A673 (cell line): ENCODE data around the gene CD40LG. TPM values are rescaled to one million over a fixed set of nuclear protein-coding genes. Genes with fewer than 3 reads are reported as not detected.

Experiments used
- Bru-seq: library from RNA; stranded (reverse); fragments of 400-500 nt; gene quantifications from one replicate; lab custom pipeline; 2021; lab: Mats Ljungman, UMichigan
- BruChase-seq, 2 experiments: library from RNA; stranded (reverse); fragments of 400-500 nt; gene quantifications; one replicate each; lab custom pipeline; 2021; lab: Mats Ljungman, UMichigan
- BruUV-seq: library from RNA; stranded (reverse); fragments of 400-500 nt; replicated peaks from 2 replicates; lab custom pipeline; 2021; lab: Mats Ljungman, UMichigan
- CTCF ChIA-PET: fragments of 300-600 bp; sonication (Branson Sonifier 250); formaldehyde crosslinking; loops from one replicate; lab custom pipeline; 2022; ENCODE audit warnings: antibody characterized with exemption; lab: Charles Lee
- POLR2A ChIA-PET: fragments of 300-600 bp; sonication (Branson Sonifier 250); formaldehyde crosslinking; loops from one replicate; lab custom pipeline; 2022; ENCODE audit warnings: antibody characterized with exemption; ENCODE audit not compliant: low non-redundant PET; lab: Charles Lee
- DNase-seq: peaks from one replicate; pipeline ENCODE4 v3.0.0-alpha.2; 2015; ENCODE audit warnings: low spot score
- H3K27ac ChIP-seq: fragments of 200-600 bp; sonication (generic); 2 replicates; pipeline ENCODE4 v1.5.1; 2016; ENCODE audit warnings: mixed run types, low read depth, mild to moderate bottlenecking, mixed read lengths, antibody characterized with exemption, low read length; ENCODE audit not compliant: poor library complexity, severe bottlenecking
- H3K27me3 ChIP-seq: fragments of 200-600 bp; sonication (generic); replicated peaks from 2 replicates; pipeline ENCODE4 v1.6.1; 2017; ENCODE audit warnings: mixed run types, low read depth, mild to moderate bottlenecking, mixed read lengths, antibody characterized with exemption, low read length; ENCODE audit not compliant: insufficient read depth, poor library complexity
- H3K36me3 ChIP-seq: fragments of 200-600 bp; sonication (generic); 2 replicates; pipeline ENCODE4 v1.6.1; 2016; ENCODE audit warnings: mixed run types, mild to moderate bottlenecking, mixed read lengths, antibody characterized with exemption, low read length; ENCODE audit not compliant: insufficient read depth, poor library complexity, severe bottlenecking
- H3K4me1 ChIP-seq: fragments of 200-600 bp; sonication (generic); 2 replicates; pipeline ENCODE4 v1.6.1; 2017; ENCODE audit warnings: mixed run types, mild to moderate bottlenecking, mixed read lengths, antibody characterized with exemption, low read length; ENCODE audit not compliant: insufficient read depth, poor library complexity, severe bottlenecking
- H3K4me3 ChIP-seq: fragments of 200-600 bp; sonication (generic); 2 replicates; pipeline ENCODE4 v1.5.1; 2016; ENCODE audit warnings: low read depth, mixed run types, mild to moderate bottlenecking, mixed read lengths, low read length; ENCODE audit not compliant: poor library complexity, severe bottlenecking
- H3K9me3 ChIP-seq: fragments of 200-600 bp; sonication (generic); 2 replicates; pipeline ENCODE4 v1.6.1; 2016; ENCODE audit warnings: mixed run types, low read depth, mild to moderate bottlenecking, mixed read lengths, antibody characterized with exemption, low read length; ENCODE audit not compliant: poor library complexity, severe bottlenecking
- CTCF ChIP-seq: fragments of 300-800, 200-600 bp; sonication (generic); conservative IDR thresholded peaks from 2 replicates; pipeline ENCODE4 v1.5.1; 2017; ENCODE audit warnings: low read depth, mild to moderate bottlenecking, antibody characterized with exemption, low read length, moderate library complexity, mixed read lengths
- EZH2 ChIP-seq: fragments of 200-600 bp; sonication (generic); IDR thresholded peaks from 2 replicates; pipeline ENCODE4 v1.6.1; 2017; ENCODE audit warnings: borderline replicate concordance, low read depth, mild to moderate bottlenecking, mixed read lengths, antibody characterized with exemption, low read length; ENCODE audit not compliant: poor library complexity, severe bottlenecking
- intact Hi-C: fragments of 100-400 bp; cut with micrococcal nuclease; formaldehyde crosslinking; loops from one replicate; pipeline ENCODE4 v1.10.0; 2022; ENCODE audit not compliant: unreplicated experiment
- long read RNA-seq: library from polyadenylated mRNA; stranded (forward); transcript quantifications from one replicate; pipeline ENCODE4 v2.0.0, GENCODE V29; 2022
- total RNA-seq: library from RNA; stranded (reverse); gene quantifications from 2 replicates; pipeline ENCODE4 v1.2.3, GENCODE V29; 2021

Gene CD40LG
- not detected in 2 replicates for total RNA-seq
- percentile 6 among the genes with signal in this experiment for Bru-seq, nascent RNA
- BruChase-seq, experiment 1, labeled RNA remaining after a 2-hour chase: percentile 7 among the genes with signal in this experiment
- percentile 7 among the genes with signal in this experiment for BruChase-seq, experiment 2, labeled RNA remaining after a 6-hour chase
- long read RNA-seq: 0 reads

- no peak within 1 kb of the TSS for H3K4me3 ChIP-seq
- H3K9me3 ChIP-seq: no peaks in the 10 kb centered on the region
- intact Hi-C loops: no loop called here
- ChIA-PET CTCF (no interaction called here), POLR2A (no interaction called here)
- no peaks in the 10 kb centered on the region for H3K4me1 ChIP-seq
- no TSS peak for BruUV-seq
- TF ChIP-seq EZH2 (no peak), CTCF (no peak)
- no peak for DNase-seq
- no peak within 1 kb of the TSS for H3K27ac ChIP-seq
- H3K36me3 ChIP-seq: no peaks in the 10 kb centered on the region
- no peaks in the 10 kb centered on the region for H3K27me3 ChIP-seq
Observed at GRCh38 chrX:136647677-136648360, at the start of gene CD40LG. Gene CD40LG, plus strand, starts transcription at chrX:136648158. Its CDS starts 91 bp downstream, at chrX:136648249.

GRCh38 chrX:136598631-136599030, 49.3 kb upstream of the CD40LG start:
- no TSS peak for BruUV-seq
- no peaks in the 10 kb centered on the region for H3K9me3 ChIP-seq
- no peak overlapping the region for H3K27ac ChIP-seq
- H3K36me3 ChIP-seq: no peaks in the 10 kb centered on the region
- POLR2A ChIA-PET: no interaction called here
- intact Hi-C loops: no loop called here
- no peak for DNase-seq
- CTCF ChIA-PET: no interaction called here
- no peaks in the 10 kb centered on the region for H3K27me3 ChIP-seq
- no peaks in the 10 kb centered on the region for H3K4me1 ChIP-seq
- no peak overlapping the region for H3K4me3 ChIP-seq
- TF ChIP-seq EZH2 (no peak), CTCF (no peak)

- TF ChIP-seq EZH2: no peak
- intact Hi-C loops: loop anchor here (10.0 kb wide), 1 partner anchor 325 kb away; no protein-coding TSS in a partner anchor
- no peak for DNase-seq
- Histone ChIP-seq H3K4me3 (no peak overlapping the region), H3K27me3 (no peaks in the 10 kb centered on the region), H3K27ac (no peak overlapping the region), H3K36me3 (no peaks in the 10 kb centered on the region), H3K4me1 (no peaks in the 10 kb centered on the region), H3K9me3 (no peaks in the 10 kb centered on the region)
- CTCF ChIA-PET: no interaction called here
- no TSS peak for BruUV-seq
- POLR2A ChIA-PET: no interaction called here
Observed at GRCh38 chrX:136600059-136600458, 47.9 kb upstream of the CD40LG start.
